ENCODE data around the gene PRRC1.

PRRC1 gene

DNA sequence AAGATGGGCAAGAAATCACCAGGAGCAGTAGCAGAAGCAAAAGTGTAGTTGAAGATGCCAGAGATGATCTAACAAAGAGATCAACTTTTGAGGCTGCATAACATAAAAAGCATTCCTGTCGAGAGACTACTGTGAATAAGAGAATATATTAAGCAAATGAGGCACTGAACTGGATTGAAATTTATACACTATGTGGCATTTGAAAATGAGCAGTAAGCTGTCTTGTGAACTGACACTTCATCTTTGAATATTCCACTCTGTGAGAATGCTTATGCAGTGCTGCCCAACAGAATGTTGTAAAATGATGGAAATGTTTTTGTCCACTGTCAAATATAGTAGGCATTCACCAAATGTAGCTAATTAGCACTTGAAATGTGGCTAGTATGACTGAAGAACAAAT, 18.9 kb upstream of the PRRC1 start:
- no peaks in the 10 kb centered on the region for H3K9me3 ChIP-seq (ENCODE audit: control insufficient read depth, insufficient read depth, low read depth, low read length)
- no peak for TF ChIP-seq ZNF391 (tag by site-specific recombination; IDR thresholded peaks at IDR 0.05; ENCODE audit: borderline replicate concordance, low read depth)
- no peak for TF ChIP-seq ZNF211 (tag by site-specific recombination; IDR thresholded peaks at IDR 0.05; ENCODE audit: low read depth)
- TF ChIP-seq ZBTB7A (tag by site-specific recombination; IDR thresholded peaks at IDR 0.05; ENCODE audit: low read depth) = no peak
- no peak for TF ChIP-seq ZNF629 (tag by site-specific recombination; IDR thresholded peaks at IDR 0.05)
- no peak for TF ChIP-seq ZNF529 (tag by site-specific recombination; IDR thresholded peaks at IDR 0.05; ENCODE audit: insufficient replicate concordance)
- no peak for TF ChIP-seq ZNF10 (tag by site-specific recombination; IDR thresholded peaks at IDR 0.05)
- TF ChIP-seq BCL11A (tag by site-specific recombination; IDR thresholded peaks at IDR 0.05; ENCODE audit: low read depth) = no peak
- TF ChIP-seq ZNF585B (tag by site-specific recombination; IDR thresholded peaks at IDR 0.05) = no peak
- TF ChIP-seq, protein P1, sequence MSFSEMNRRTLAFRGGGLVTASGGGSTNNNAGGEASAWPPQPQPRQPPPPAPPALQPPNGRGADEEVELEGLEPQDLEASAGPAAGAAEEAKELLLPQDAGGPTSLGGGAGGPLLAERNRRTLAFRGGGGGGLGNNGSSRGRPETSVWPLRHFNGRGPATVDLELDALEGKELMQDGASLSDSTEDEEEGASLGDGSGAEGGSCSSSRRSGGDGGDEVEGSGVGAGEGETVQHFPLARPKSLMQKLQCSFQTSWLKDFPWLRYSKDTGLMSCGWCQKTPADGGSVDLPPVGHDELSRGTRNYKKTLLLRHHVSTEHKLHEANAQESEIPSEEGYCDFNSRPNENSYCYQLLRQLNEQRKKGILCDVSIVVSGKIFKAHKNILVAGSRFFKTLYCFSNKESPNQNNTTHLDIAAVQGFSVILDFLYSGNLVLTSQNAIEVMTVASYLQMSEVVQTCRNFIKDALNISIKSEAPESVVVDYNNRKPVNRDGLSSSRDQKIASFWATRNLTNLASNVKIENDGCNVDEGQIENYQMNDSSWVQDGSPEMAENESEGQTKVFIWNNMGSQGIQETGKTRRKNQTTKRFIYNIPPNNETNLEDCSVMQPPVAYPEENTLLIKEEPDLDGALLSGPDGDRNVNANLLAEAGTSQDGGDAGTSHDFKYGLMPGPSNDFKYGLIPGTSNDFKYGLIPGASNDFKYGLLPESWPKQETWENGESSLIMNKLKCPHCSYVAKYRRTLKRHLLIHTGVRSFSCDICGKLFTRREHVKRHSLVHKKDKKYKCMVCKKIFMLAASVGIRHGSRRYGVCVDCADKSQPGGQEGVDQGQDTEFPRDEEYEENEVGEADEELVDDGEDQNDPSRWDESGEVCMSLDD (tag by site-specific recombination; IDR thresholded peaks at IDR 0.05) = no peak
- TF ChIP-seq, protein P2, sequence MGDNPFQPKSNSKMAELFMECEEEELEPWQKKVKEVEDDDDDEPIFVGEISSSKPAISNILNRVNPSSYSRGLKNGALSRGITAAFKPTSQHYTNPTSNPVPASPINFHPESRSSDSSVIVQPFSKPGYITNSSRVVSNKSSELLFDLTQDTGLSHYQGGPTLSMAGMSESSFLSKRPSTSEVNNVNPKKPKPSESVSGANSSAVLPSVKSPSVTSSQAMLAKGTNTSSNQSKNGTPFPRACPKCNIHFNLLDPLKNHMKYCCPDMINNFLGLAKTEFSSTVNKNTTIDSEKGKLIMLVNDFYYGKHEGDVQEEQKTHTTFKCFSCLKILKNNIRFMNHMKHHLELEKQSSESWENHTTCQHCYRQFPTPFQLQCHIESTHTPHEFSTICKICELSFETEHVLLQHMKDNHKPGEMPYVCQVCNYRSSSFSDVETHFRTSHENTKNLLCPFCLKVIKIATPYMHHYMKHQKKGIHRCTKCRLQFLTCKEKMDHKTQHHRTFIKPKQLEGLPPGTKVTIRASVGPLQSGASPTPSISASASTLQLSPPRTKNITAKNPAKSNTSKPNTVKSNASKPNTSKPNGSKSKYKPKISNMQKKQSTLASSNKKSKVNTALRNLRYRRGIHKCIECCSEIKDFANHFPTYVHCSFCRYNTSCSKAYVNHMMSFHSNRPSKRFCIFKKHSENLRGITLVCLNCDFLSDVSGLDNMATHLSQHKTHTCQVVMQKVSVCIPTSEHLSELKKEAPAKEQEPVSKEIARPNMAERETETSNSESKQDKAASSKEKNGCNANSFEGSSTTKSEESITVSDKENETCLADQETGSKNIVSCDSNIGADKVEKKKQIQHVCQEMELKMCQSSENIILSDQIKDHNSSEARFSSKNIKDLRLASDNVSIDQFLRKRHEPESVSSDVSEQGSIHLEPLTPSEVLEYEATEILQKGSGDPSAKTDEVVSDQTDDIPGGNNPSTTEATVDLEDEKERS (tag by site-specific recombination; IDR thresholded peaks at IDR 0.05) = no peak
- no peak for TF ChIP-seq ZNF76 (tag by site-specific recombination; IDR thresholded peaks at IDR 0.05; ENCODE audit: borderline replicate concordance, low read depth)
- CTCF ChIA-PET = no interaction called here
- POLR2A ChIA-PET = no interaction called here
- H3K4me1 ChIP-seq (ENCODE audit: control insufficient read depth, insufficient read depth, low read length) = no peaks in the 10 kb centered on the region
- H3K27ac ChIP-seq (ENCODE audit: extremely low read depth, low read depth, low read length) = no peak overlapping the region
- H3K36me3 ChIP-seq (ENCODE audit: control insufficient read depth in 2 of 2, insufficient read depth in 1 of 2, low read length in 2 of 2) = no peaks in the 10 kb centered on the region
- H3K4me3 ChIP-seq (ENCODE audit: low read depth, low read length) = no peak overlapping the region

DNA sequence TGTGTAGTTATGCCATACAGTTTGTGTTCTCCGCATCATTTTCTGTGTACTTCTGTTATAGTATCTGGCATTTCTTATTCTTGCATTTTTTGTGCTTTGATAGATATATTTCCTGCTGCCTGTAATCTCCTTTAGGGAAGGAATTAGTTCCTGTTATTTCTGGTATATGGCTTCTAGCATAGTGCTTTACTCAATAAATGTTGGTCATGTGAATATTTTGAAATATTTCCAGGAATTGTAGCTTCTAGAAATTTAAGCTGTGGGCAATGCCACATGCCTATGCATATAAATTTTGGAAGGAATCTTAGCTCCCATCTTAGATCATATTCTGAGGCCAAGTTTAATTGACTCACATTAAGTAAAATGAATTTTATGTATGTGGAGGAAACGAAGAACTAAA, 11.5 kb upstream of the PRRC1 start:
- H3K4me1 ChIP-seq (ENCODE audit: control insufficient read depth, insufficient read depth, low read length) = no peaks in the 10 kb centered on the region
- CTCF ChIA-PET = interaction anchor here (0.5 to 3.1 kb wide), 2 partner anchors 13 to 1030 kb away, joined by 3 to 13 read pairs; no protein-coding TSS in a partner anchor
- H3K36me3 ChIP-seq (ENCODE audit: control insufficient read depth in 2 of 2, insufficient read depth in 1 of 2, low read length in 2 of 2) = no peaks in the 10 kb centered on the region
- no peak overlapping the region for H3K27ac ChIP-seq (ENCODE audit: extremely low read depth, low read depth, low read length)
- no peaks in the 10 kb centered on the region for H3K9me3 ChIP-seq (ENCODE audit: control insufficient read depth, insufficient read depth, low read depth, low read length)
- H3K4me3 ChIP-seq (ENCODE audit: low read depth, low read length) = no peak overlapping the region
- POLR2A ChIA-PET = no interaction called here
- no peak for TF ChIP-seq KLF16 (tag by site-specific recombination; IDR thresholded peaks at IDR 0.05)
- no peak for TF ChIP-seq ZBTB17 (tag by site-specific recombination; IDR thresholded peaks at IDR 0.05)
- no peak for TF ChIP-seq ZBTB1 (tag by site-specific recombination; IDR thresholded peaks at IDR 0.05)
- TF ChIP-seq, protein P3, sequence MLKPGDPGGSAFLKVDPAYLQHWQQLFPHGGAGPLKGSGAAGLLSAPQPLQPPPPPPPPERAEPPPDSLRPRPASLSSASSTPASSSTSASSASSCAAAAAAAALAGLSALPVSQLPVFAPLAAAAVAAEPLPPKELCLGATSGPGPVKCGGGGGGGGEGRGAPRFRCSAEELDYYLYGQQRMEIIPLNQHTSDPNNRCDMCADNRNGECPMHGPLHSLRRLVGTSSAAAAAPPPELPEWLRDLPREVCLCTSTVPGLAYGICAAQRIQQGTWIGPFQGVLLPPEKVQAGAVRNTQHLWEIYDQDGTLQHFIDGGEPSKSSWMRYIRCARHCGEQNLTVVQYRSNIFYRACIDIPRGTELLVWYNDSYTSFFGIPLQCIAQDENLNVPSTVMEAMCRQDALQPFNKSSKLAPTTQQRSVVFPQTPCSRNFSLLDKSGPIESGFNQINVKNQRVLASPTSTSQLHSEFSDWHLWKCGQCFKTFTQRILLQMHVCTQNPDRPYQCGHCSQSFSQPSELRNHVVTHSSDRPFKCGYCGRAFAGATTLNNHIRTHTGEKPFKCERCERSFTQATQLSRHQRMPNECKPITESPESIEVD (tag by site-specific recombination; IDR thresholded peaks at IDR 0.05) = no peak
- TF ChIP-seq ZNF391 (tag by site-specific recombination; IDR thresholded peaks at IDR 0.05; ENCODE audit: borderline replicate concordance, low read depth) = no peak
- no peak for TF ChIP-seq ZFP41 (tag by site-specific recombination; IDR thresholded peaks at IDR 0.05; ENCODE audit: borderline replicate concordance)
- no peak for TF ChIP-seq ZNF521 (tag by site-specific recombination; IDR thresholded peaks at IDR 0.05)
- no peak for TF ChIP-seq ZNF433 (tag by site-specific recombination; IDR thresholded peaks at IDR 0.05; ENCODE audit: low read depth)
- TF ChIP-seq ZNF548 (tag by site-specific recombination; IDR thresholded peaks at IDR 0.05) = no peak
- TF ChIP-seq ZNF23 (tag by site-specific recombination; IDR thresholded peaks at IDR 0.05; ENCODE audit: borderline replicate concordance) = no peak
- no peak for TF ChIP-seq ZNF16 (tag by site-specific recombination; IDR thresholded peaks at IDR 0.05; ENCODE audit: low read depth)
- TF ChIP-seq HOXD13 (CRISPR knock-in tag; IDR thresholded peaks at IDR 0.05; ENCODE audit: borderline replicate concordance) = no peak
- TF ChIP-seq, protein P4, sequence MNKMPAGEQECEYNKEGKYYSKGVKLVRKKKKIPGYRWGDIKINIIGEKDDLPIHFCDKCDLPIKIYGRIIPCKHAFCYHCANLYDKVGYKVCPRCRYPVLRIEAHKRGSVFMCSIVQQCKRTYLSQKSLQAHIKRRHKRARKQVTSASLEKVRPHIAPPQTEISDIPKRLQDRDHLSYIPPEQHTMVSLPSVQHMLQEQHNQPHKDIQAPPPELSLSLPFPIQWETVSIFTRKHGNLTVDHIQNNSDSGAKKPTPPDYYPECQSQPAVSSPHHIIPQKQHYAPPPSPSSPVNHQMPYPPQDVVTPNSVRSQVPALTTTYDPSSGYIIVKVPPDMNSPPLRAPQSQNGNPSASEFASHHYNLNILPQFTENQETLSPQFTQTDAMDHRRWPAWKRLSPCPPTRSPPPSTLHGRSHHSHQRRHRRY (tag by site-specific recombination; IDR thresholded peaks at IDR 0.05) = no peak
- no peak for TF ChIP-seq ZNF561 (tag by site-specific recombination; IDR thresholded peaks at IDR 0.05; ENCODE audit: borderline replicate concordance)
- TF ChIP-seq, protein P5, sequence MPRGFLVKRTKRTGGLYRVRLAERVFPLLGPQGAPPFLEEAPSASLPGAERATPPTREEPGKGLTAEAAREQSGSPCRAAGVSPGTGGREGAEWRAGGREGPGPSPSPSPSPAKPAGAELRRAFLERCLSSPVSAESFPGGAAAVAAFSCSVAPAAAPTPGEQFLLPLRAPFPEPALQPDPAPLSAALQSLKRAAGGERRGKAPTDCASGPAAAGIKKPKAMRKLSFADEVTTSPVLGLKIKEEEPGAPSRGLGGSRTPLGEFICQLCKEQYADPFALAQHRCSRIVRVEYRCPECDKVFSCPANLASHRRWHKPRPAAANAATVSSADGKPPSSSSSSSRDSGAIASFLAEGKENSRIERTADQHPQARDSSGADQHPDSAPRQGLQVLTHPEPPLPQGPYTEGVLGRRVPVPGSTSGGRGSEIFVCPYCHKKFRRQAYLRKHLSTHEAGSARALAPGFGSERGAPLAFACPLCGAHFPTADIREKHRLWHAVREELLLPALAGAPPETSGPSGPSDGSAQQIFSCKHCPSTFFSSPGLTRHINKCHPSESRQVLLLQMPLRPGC (tag by site-specific recombination; IDR thresholded peaks at IDR 0.05) = no peak
